ENCODE data around the gene KBTBD4. TPM values are rescaled to one million over a fixed set of nuclear protein-coding genes. Genes with fewer than 3 reads are reported as not detected.

KBTBD4 gene
- total and polyA plus RNA-seq, 2 of the 13 experiments (the other 11 are each of a cell fraction or from before 2014, with no cell fraction given) = 8.5 to 12.8 TPM

GRCh38 chr11:47587723-47588326 is 9.1 kb upstream of the KBTBD4 start (continued):
- no peak for TF ChIP-seq ZNF280D (CRISPR knock-in tag; IDR thresholded peaks at IDR 0.05)
- TF ChIP-seq, protein P1, sequence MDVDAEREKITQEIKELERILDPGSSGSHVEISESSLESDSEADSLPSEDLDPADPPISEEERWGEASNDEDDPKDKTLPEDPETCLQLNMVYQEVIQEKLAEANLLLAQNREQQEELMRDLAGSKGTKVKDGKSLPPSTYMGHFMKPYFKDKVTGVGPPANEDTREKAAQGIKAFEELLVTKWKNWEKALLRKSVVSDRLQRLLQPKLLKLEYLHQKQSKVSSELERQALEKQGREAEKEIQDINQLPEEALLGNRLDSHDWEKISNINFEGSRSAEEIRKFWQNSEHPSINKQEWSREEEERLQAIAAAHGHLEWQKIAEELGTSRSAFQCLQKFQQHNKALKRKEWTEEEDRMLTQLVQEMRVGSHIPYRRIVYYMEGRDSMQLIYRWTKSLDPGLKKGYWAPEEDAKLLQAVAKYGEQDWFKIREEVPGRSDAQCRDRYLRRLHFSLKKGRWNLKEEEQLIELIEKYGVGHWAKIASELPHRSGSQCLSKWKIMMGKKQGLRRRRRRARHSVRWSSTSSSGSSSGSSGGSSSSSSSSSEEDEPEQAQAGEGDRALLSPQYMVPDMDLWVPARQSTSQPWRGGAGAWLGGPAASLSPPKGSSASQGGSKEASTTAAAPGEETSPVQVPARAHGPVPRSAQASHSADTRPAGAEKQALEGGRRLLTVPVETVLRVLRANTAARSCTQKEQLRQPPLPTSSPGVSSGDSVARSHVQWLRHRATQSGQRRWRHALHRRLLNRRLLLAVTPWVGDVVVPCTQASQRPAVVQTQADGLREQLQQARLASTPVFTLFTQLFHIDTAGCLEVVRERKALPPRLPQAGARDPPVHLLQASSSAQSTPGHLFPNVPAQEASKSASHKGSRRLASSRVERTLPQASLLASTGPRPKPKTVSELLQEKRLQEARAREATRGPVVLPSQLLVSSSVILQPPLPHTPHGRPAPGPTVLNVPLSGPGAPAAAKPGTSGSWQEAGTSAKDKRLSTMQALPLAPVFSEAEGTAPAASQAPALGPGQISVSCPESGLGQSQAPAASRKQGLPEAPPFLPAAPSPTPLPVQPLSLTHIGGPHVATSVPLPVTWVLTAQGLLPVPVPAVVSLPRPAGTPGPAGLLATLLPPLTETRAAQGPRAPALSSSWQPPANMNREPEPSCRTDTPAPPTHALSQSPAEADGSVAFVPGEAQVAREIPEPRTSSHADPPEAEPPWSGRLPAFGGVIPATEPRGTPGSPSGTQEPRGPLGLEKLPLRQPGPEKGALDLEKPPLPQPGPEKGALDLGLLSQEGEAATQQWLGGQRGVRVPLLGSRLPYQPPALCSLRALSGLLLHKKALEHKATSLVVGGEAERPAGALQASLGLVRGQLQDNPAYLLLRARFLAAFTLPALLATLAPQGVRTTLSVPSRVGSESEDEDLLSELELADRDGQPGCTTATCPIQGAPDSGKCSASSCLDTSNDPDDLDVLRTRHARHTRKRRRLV (CRISPR knock-in tag; IDR thresholded peaks at IDR 0.05) = no peak
- TF ChIP-seq ZNF510 (CRISPR knock-in tag; IDR thresholded peaks at IDR 0.05; ENCODE audit: low read depth) = no peak
- no peak for TF ChIP-seq ZNF878 (CRISPR knock-in tag; IDR thresholded peaks at IDR 0.05)
- 0 out of 2 replicates have a peak, but pooled peaks have one; percentile 28 for TF ChIP-seq ZNF607 (CRISPR knock-in tag; IDR thresholded peaks at IDR 0.05; ENCODE audit: borderline replicate concordance)
- no peak for TF ChIP-seq HBP1 (CRISPR knock-in tag; IDR thresholded peaks at IDR 0.05; ENCODE audit: low read depth)
- TF ChIP-seq, protein P2, sequence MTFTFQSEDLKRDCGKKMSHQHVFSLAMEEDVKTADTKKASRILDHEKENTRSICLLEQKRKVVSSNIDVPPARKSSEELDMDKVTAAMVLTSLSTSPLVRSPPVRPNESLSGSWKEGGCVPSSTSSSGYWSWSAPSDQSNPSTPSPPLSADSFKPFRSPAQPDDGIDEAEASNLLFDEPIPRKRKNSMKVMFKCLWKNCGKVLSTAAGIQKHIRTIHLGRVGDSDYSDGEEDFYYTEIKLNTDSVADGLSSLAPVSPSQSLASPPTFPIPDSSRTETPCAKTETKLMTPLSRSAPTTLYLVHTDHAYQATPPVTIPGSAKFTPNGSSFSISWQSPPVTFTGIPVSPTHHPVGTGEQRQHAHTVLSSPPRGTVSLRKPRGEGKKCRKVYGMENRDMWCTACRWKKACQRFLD (CRISPR knock-in tag; IDR thresholded peaks at IDR 0.05; ENCODE audit: borderline replicate concordance) = peak; percentile 43; the same call in 1 of the 2 replicates
- TF ChIP-seq ZNF572 (CRISPR knock-in tag; IDR thresholded peaks at IDR 0.05) = 0 out of 2 replicates have a peak, but pooled peaks have one; percentile 54
- TF ChIP-seq ZNF263 (CRISPR knock-in tag; IDR thresholded peaks at IDR 0.05) = peak; percentile 74
- peak; percentile 86; the same call in 1 of the 2 replicates for TF ChIP-seq ARID2 (CRISPR knock-in tag; IDR thresholded peaks at IDR 0.05; ENCODE audit: borderline replicate concordance)
- TF ChIP-seq TEAD3 (CRISPR knock-in tag; optimal IDR thresholded peaks at IDR 0.05; ENCODE audit: borderline replicate concordance) = no peak
- no peak for TF ChIP-seq ELF4 (CRISPR knock-in tag; IDR thresholded peaks at IDR 0.05; ENCODE audit: borderline replicate concordance)
- no peak for TF ChIP-seq ZC3H13 (CRISPR knock-in tag; IDR thresholded peaks at IDR 0.05)
- TF ChIP-seq ZNF788 (CRISPR knock-in tag; IDR thresholded peaks at IDR 0.05; ENCODE audit: borderline replicate concordance) = peak; percentile 58; the same call in 1 of the 2 replicates
- peak; percentile 36; the same call in 1 of the 2 replicates for TF ChIP-seq HDAC1 (CRISPR knock-in tag; IDR thresholded peaks at IDR 0.05)
- TF ChIP-seq ZNF292 (CRISPR knock-in tag; IDR thresholded peaks at IDR 0.05; ENCODE audit: borderline replicate concordance, low read depth) = peak; percentile 50; the same call in 1 of the 2 replicates
- TF ChIP-seq JDP2 (CRISPR knock-in tag; IDR thresholded peaks at IDR 0.05; ENCODE audit: borderline replicate concordance) = no peak
